Hepatocyte (in vitro differentiated cells): Measurements from ENCODE around the gene UTP11. TPM values are rescaled to one million over a fixed set of nuclear protein-coding genes. Genes with fewer than 3 reads are reported as not detected.

ENCODE experiments used
- DNase-seq: peaks from one replicate; pipeline ENCODE4 v3.0.0-alpha.2; 2016; ENCODE audit warnings: low spot score
- H2AFZ ChIP-seq: fragments of 200-600 bp; sonication (generic); 2 replicates; pipeline ENCODE4 v1.6.0; 2016; ENCODE audit warnings: antibody characterized with exemption, mild to moderate bottlenecking
- H3K27ac ChIP-seq: fragments of 200-600 bp; sonication (generic); 2 replicates; pipeline ENCODE4 v1.5.1; 2016; ENCODE audit warnings: mild to moderate bottlenecking
- H3K27me3 ChIP-seq: fragments of 200-600 bp; sonication (generic); 2 replicates; pipeline ENCODE4 v1.6.1; 2016
- H3K36me3 ChIP-seq: fragments of 200-600 bp; sonication (generic); replicated peaks from 2 replicates; pipeline ENCODE4 v1.5.1; 2016; ENCODE audit warnings: low read depth; ENCODE audit not compliant: insufficient read depth
- H3K4me1 ChIP-seq: fragments of 200-600 bp; sonication (generic); 2 replicates; pipeline ENCODE4 v1.5.1; 2016; ENCODE audit warnings: mild to moderate bottlenecking, moderate library complexity; ENCODE audit not compliant: insufficient read depth
- H3K4me2 ChIP-seq: fragments of 200-600 bp; sonication (generic); 2 replicates; pipeline ENCODE4 v1.6.0; 2016
- H3K4me3 ChIP-seq: fragments of 200-600 bp; sonication (generic); 2 replicates; pipeline ENCODE4 v1.5.1; 2016; ENCODE audit warnings: mild to moderate bottlenecking
- H3K79me2 ChIP-seq: fragments of 200-600 bp; sonication (generic); 2 replicates; pipeline ENCODE4 v1.6.0; 2017; ENCODE audit warnings: mild to moderate bottlenecking
- H3K9me2 ChIP-seq: fragments of 200-600 bp; sonication (generic); replicated peaks from 2 replicates; pipeline ENCODE4 v1.6.0; 2017; ENCODE audit warnings: mild to moderate bottlenecking; ENCODE audit not compliant: insufficient read depth
- H3K9me3 ChIP-seq: fragments of 200-600 bp; sonication (generic); 2 replicates; pipeline ENCODE4 v1.5.1; 2016; ENCODE audit warnings: low read depth, mild to moderate bottlenecking
- H4K20me1 ChIP-seq: fragments of 200-600 bp; sonication (generic); 2 replicates; pipeline ENCODE4 v1.6.0; 2016; ENCODE audit warnings: mild to moderate bottlenecking; ENCODE audit not compliant: insufficient read depth, poor library complexity, severe bottlenecking
- EZH2 ChIP-seq: fragments of 200-600 bp; sonication (generic); IDR thresholded peaks from 2 replicates; pipeline ENCODE4 v1.6.1; 2016; ENCODE audit warnings: antibody characterized with exemption, mild to moderate bottlenecking, borderline replicate concordance
- EZH2phosphoT487 ChIP-seq: fragments of 200-600 bp; sonication (generic); IDR thresholded peaks from one replicate; pipeline ENCODE4 v1.6.1; 2018; ENCODE audit warnings: antibody characterized with exemption, mild to moderate bottlenecking, low read depth, moderate library complexity; ENCODE audit not compliant: unreplicated experiment, severe bottlenecking
- WGBS: methylation state at CpG from one replicate; pipeline ENCODE4 v1.1.6; 2016; ENCODE audit warnings: low lambda C conversion rate; ENCODE audit errors: missing lambda C conversion rate; 5-methylcytosine and 5-hydroxymethylcytosine counted together
- polyA plus RNA-seq: library from polyadenylated mRNA; unstranded; fragments of >200 nt; fragmentation: Nextera tagmentation; extraction: Ambion mirVana; gene quantifications from 2 replicates; pipeline ENCODE4 v1.2.1, GENCODE V29; 2016
- total RNA-seq: library from RNA; depleted of rRNA; stranded (reverse); fragments of >200 nt; gene quantifications from 2 replicates; pipeline ENCODE4 v1.2.3, GENCODE V29; 2014
- TF ChIP-seq, protein P1 (sequence below): fragments of 200-600 bp; sonication (generic); IDR thresholded peaks from 2 replicates; pipeline ENCODE4 v1.5.1; 2016; ENCODE audit warnings: antibody characterized with exemption, mild to moderate bottlenecking; ENCODE audit not compliant: poor library complexity

The UTP11 gene
- total and polyA plus RNA-seq, 2 experiments from 2014 or later = 36.2 to 39.2 TPM

DNA sequence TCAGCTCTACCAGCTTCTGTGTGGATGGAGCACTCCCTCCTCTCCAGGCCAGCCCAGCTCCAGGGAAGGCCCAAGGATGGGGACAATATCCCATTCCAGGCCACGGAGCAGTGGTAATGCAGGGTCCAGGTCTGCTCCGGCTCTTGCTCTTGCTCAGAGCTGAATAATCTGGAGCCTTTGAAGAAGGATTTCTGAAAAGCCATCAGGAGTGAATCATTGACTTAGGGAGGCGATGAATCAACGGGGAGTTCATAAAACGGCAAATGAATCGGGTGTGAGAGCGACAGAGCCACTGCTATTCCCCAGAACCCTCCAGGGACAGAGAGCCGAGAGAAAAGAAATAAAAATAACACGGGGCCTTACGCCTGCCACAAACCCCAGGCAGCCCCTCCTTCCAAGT, 26.3 kb downstream of the UTP11 start:
- Histone ChIP-seq H3K4me2 (no peak overlapping the region), H3K27me3 (peaks cover 39% of the 10 kb centered on the region), H3K27ac (no peak overlapping the region), H3K4me1 (no peaks in the 10 kb centered on the region), H3K4me3 (no peak overlapping the region), H4K20me1 (no peaks in the 10 kb centered on the region), H3K9me3 (no peaks in the 10 kb centered on the region), H3K36me3 (no peaks in the 10 kb centered on the region), H3K9me2 (no peaks in the 10 kb centered on the region), H3K79me2 (no peaks in the 10 kb centered on the region), H2AFZ (no peak overlapping the region)
- WGBS = 53% methylated on average over 10 of the region's 10 CpGs
- peak; percentile 45 for DNase-seq
- TF ChIP-seq EZH2phosphoT487 (no peak), EZH2 (no peak)
- TF ChIP-seq, protein P1, sequence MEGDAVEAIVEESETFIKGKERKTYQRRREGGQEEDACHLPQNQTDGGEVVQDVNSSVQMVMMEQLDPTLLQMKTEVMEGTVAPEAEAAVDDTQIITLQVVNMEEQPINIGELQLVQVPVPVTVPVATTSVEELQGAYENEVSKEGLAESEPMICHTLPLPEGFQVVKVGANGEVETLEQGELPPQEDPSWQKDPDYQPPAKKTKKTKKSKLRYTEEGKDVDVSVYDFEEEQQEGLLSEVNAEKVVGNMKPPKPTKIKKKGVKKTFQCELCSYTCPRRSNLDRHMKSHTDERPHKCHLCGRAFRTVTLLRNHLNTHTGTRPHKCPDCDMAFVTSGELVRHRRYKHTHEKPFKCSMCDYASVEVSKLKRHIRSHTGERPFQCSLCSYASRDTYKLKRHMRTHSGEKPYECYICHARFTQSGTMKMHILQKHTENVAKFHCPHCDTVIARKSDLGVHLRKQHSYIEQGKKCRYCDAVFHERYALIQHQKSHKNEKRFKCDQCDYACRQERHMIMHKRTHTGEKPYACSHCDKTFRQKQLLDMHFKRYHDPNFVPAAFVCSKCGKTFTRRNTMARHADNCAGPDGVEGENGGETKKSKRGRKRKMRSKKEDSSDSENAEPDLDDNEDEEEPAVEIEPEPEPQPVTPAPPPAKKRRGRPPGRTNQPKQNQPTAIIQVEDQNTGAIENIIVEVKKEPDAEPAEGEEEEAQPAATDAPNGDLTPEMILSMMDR = no peak

DNA sequence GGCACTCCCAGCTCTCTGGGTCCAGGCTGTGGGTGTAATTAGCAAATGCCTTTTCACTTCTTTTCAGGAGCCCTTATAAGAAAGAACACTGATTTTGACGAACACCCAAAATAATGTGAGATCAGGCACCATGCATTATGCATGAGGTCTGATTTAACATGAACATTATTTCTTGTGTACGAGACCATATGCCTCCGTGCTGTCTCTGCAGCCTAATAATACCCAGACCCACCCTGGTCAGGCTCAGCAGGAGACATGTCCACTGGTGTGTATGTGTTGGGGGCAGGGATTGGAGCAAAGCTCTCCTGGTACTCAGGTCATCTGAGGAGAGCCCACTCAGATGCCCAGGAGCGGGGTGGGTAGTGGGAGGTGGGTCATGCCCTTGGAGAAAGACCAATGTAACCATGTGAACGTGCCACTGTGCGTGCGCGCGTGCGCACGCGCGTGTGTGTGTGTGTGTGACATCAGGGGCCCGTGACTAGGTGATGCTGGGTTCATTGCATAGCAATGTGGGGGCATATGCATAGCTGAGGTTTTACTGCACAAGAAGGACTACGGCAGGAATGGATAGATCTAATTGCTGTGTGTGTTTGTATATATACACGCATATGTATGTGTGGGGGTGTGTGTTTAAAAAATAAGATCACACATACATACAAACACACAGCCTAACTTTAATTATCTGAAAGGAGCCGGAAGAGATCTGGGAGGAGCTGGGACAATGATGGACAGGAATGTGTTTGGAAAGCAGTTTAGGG, 27.0 kb downstream of the UTP11 start:
- H3K36me3 ChIP-seq = no peaks in the 10 kb centered on the region
- H3K4me2 ChIP-seq = no peak overlapping the region
- H2AFZ ChIP-seq = no peak overlapping the region
- TF ChIP-seq EZH2phosphoT487 (no peak), EZH2 (no peak)
- TF ChIP-seq, protein P1 = no peak
- no peak overlapping the region for H3K4me3 ChIP-seq
- DNase-seq = no peak
- H3K79me2 ChIP-seq = no peaks in the 10 kb centered on the region
- WGBS = 92% methylated on average over 17 of the region's 17 CpGs
- H4K20me1 ChIP-seq = no peaks in the 10 kb centered on the region
- H3K9me2 ChIP-seq = no peaks in the 10 kb centered on the region
- peaks cover 41% of the 10 kb centered on the region for H3K27me3 ChIP-seq
- H3K27ac ChIP-seq = no peak overlapping the region
- no peaks in the 10 kb centered on the region for H3K9me3 ChIP-seq
- peaks cover 3% of the 10 kb centered on the region for H3K4me1 ChIP-seq

DNA sequence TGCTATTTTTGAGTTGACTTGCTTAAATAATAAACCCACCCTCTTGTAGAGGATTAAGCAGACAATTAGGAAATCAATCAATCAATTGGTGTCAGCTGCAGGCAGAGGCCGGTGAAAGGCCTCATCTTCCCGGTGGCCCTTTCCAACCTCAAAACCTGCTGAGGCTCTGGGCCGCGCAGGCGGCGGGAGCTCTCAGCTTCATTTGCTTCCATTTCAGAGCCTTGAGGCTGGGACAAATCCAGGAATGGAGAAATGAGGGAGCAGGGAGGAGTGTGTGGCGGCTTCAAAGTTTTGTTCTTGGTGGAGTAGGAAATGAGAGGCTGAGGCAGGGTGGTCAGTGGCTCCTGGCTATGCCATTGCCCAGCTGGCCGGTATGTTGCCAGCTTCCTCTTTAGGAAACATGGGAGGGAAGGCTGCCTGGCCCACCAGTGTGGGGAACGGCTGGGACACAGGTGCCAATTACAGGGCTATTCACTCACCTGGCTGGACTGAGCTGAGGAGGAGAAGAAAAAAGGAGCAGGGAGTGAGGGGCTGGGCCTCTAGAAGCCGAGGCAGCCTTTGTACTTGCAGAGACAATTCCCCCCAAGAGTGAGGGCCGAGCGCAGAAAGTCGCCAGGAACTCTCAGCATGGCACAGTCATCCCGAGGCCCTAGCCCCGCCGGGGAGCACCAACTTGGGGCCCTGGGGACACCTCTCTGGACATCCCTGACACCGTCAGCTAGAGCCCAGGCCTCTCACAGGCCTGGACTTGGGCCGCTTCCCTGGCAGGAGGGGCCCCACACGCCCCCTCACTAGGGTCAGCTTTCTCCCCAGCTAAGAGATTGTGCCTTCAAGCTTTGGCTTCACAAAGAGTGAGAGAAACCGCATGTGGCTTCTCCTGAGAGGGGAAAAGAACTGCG, 29.7 kb downstream of the UTP11 start:
- Histone ChIP-seq H2AFZ (no peak overlapping the region), H3K36me3 (no peaks in the 10 kb centered on the region), H3K9me3 (no peaks in the 10 kb centered on the region), H3K79me2 (no peaks in the 10 kb centered on the region), H3K9me2 (no peaks in the 10 kb centered on the region), H3K4me2 (no peak overlapping the region), H3K27ac (no peak overlapping the region), H3K4me3 (no peak overlapping the region), H3K4me1 (peaks cover 14% of the 10 kb centered on the region), H3K27me3 (peaks cover 53% of the 10 kb centered on the region), H4K20me1 (no peaks in the 10 kb centered on the region)
- WGBS = 82% methylated on average over 18 of the region's 21 CpGs
- TF ChIP-seq, protein P1 = no peak
- TF ChIP-seq EZH2phosphoT487 = no peak
- TF ChIP-seq EZH2 = no peak
- DNase-seq = no peak
